Skin epidermis (tissue), 12 donors: ENCODE data around the gene SNX3.

Experiments used
- H3K27ac ChIP-seq, 21 experiments: fragments of 200-600 bp; sonication (generic) in 11 of 21; one replicate each; pipeline ENCODE4 v1.5.0; 2020; ENCODE audit warnings: mild to moderate bottlenecking in 3 of 21, inconsistent platforms in 2 of 21, moderate library complexity in 2 of 21
- H3K4me3 ChIP-seq, 7 experiments: fragments of 200-600 bp; sonication (generic) in 2 of 7; one replicate each; pipeline ENCODE4 v1.5.0; 2020; ENCODE audit warnings: inconsistent platforms in 2 of 7, mild to moderate bottlenecking in 2 of 7, moderate library complexity in 1 of 7

Gene SNX3

DNA sequence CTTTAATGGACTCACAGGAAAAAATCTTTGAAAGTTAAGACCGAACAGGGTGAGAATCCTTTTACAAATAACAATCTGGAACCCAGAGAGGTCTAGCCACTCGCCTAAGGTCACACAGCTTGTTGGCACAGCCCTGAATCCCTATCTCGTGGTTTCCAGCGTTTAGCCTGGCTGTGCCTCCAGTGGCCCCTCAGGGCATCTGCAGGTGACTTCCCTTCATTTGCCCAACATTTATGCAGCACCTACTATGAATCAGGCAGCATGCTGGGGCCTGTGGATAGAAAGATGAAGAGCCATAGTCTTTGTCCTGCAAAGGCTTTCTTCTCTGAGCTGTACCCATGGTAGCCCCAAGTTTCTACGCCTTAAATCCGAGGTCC is 97.6 kb downstream of the SNX3 start:
- H3K4me3 ChIP-seq: no peak overlapping the region

DNA sequence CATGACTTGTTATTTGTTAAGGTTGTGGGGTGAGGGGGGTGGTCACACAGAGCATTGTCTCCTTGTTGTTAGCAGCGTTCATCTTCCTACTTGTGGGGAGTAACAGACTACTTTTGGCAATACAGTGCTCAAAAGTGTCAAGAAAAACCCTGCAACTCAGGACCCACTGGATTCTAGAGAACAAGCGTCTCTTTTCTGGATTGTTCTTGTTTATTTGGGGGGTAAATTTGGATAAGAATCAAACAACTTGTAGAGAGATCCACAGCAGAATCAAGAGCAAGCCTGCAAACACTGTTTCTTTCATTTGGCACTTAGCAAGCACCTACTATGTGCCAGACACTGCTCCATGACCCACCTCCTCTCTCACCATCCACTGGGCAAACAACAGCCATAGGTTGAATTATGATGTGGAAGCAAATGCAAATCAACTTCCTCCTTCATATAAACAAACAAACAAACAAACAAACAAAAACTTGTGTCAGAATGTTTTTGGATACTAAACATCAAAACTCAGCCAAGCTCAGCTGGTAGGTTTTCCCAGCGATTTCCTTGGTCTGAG is 99.0 kb downstream of the SNX3 start:
- no peak overlapping the region for H3K27ac ChIP-seq
- H3K4me3 ChIP-seq: no peak overlapping the region

More for the DNA sequence above, 97.6 kb downstream of the SNX3 start:
- no peak overlapping the region for H3K27ac ChIP-seq
